MCF 10A (cell line): Measurements from ENCODE around the gene SLC8A2. TPM values are rescaled to one million over a fixed set of nuclear protein-coding genes. Genes with fewer than 3 reads are reported as not detected.

Source experiments
- BruUV-seq: library from RNA; stranded (reverse); fragments of 400-500 nt; replicated peaks from 2 replicates; lab custom pipeline; 2021; lab: Mats Ljungman, UMichigan
- CTCF ChIA-PET: fragments of 300-600 bp; sonication (Branson Sonifier 250); formaldehyde crosslinking; extraction: SDS; loops from one replicate; lab custom pipeline; 2021; ENCODE audit warnings: antibody characterized with exemption, inconsistent platforms; lab: Yijun Ruan, JAX
- POLR2A ChIA-PET: fragments of 300-600, 350-650 bp; sonication (Branson Sonifier 250); formaldehyde crosslinking; extraction: SDS; loops from one replicate; lab custom pipeline; 2020; ENCODE audit warnings: antibody characterized with exemption, inconsistent platforms; lab: Yijun Ruan, JAX
- DNase-seq: peaks from one replicate; pipeline ENCODE4 v3.0.0-alpha.2; 2018; ENCODE audit not compliant: unreplicated experiment
- H3K27ac Mint-ChIP-seq: one replicate; pipeline ENCODE4 v1.8.0; 2022; ENCODE audit warnings: mild to moderate bottlenecking, low read depth, mixed read lengths; ENCODE audit not compliant: unreplicated experiment
- H3K27me3 Mint-ChIP-seq: one replicate; pipeline ENCODE4 v1.8.0; 2022; ENCODE audit warnings: mixed read lengths; ENCODE audit not compliant: insufficient read depth, unreplicated experiment
- H3K36me3 Mint-ChIP-seq: one replicate; pipeline ENCODE4 v1.8.0; 2022; ENCODE audit warnings: mild to moderate bottlenecking, moderate library complexity, mixed read lengths; ENCODE audit not compliant: insufficient read depth, unreplicated experiment
- H3K4me1 Mint-ChIP-seq: one replicate; pipeline ENCODE4 v1.8.0; 2022; ENCODE audit warnings: mixed read lengths; ENCODE audit not compliant: insufficient read depth, unreplicated experiment
- H3K4me3 Mint-ChIP-seq: one replicate; pipeline ENCODE4 v1.8.0; 2022; ENCODE audit warnings: mild to moderate bottlenecking, moderate library complexity, mixed read lengths; ENCODE audit not compliant: unreplicated experiment
- H3K9me3 Mint-ChIP-seq: one replicate; pipeline ENCODE4 v1.8.0; 2022; ENCODE audit warnings: mixed read lengths; ENCODE audit not compliant: unreplicated experiment
- CTCF ChIP-seq: fragments of 200-600 bp; IDR thresholded peaks from one replicate; pipeline ENCODE4 v1.8.0; 2022; ENCODE audit warnings: antibody characterized with exemption, mild to moderate bottlenecking; ENCODE audit not compliant: unreplicated experiment
- intact Hi-C: fragments of 100-400 bp; cut with micrococcal nuclease; formaldehyde crosslinking; loops from 2 replicates; pipeline ENCODE4 v1.14.1; 2022
- total RNA-seq: library from RNA; stranded (reverse); gene quantifications from 2 replicates; pipeline ENCODE4 v1.2.3, GENCODE V29; 2022

SLC8A2 gene
- total RNA-seq, 1 experiment from 2014 or later: not detected

- H3K4me3 Mint-ChIP-seq: no peak overlapping the region
- TF ChIP-seq CTCF: no peak
Observed at GRCh38 chr19:47446534-47447469, 24.9 kb downstream of the SLC8A2 start.

GRCh38 chr19:47445937-47446402 is 25.7 kb downstream of the SLC8A2 start:
- BruUV-seq: no TSS peak
- intact Hi-C loops: no loop called here
- no peak overlapping the region for H3K4me3 Mint-ChIP-seq
- no peak for DNase-seq
- H3K4me1 Mint-ChIP-seq: peaks cover 10% of the 10 kb centered on the region
- H3K9me3 Mint-ChIP-seq: peaks cover 5% of the 10 kb centered on the region
- peaks cover 96% of the 10 kb centered on the region for H3K27me3 Mint-ChIP-seq
- CTCF ChIA-PET: interaction anchor here (0.6 to 1.9 kb wide), 4 partner anchors 10 to 261 kb away, joined by 3 to 8 read pairs (median 4); no protein-coding TSS in a partner anchor
- peak overlapping the region; percentile 8 for H3K27ac Mint-ChIP-seq
- POLR2A ChIA-PET: no interaction called here
- no peaks in the 10 kb centered on the region for H3K36me3 Mint-ChIP-seq
- TF ChIP-seq CTCF: no peak

More at GRCh38 chr19:47446534-47447469, 24.9 kb downstream of the SLC8A2 start:
- Mint-ChIP-seq H3K4me1 (peaks cover 10% of the 10 kb centered on the region), H3K9me3 (peaks cover 5% of the 10 kb centered on the region), H3K36me3 (no peaks in the 10 kb centered on the region), H3K27ac (no peak overlapping the region), H3K27me3 (peaks cover 87% of the 10 kb centered on the region)
- BruUV-seq: no TSS peak
- ChIA-PET POLR2A (no interaction called here), CTCF (interaction anchor here (0.6 to 1.9 kb wide), 3 partner anchors 10 to 260 kb away, joined by 3 to 8 read pairs (median 5); no protein-coding TSS in a partner anchor)
- intact Hi-C loops: no loop called here
- no peak for DNase-seq

- ChIA-PET POLR2A (no interaction called here), CTCF (interaction anchor here (0.6 to 1.9 kb wide), 4 partner anchors 9 to 261 kb away, joined by 3 to 8 read pairs (median 4); no protein-coding TSS in a partner anchor)
- no peak overlapping the region for H3K4me3 Mint-ChIP-seq
- peaks cover 99% of the 10 kb centered on the region for H3K27me3 Mint-ChIP-seq
- H3K9me3 Mint-ChIP-seq: peaks cover 5% of the 10 kb centered on the region
- H3K4me1 Mint-ChIP-seq: peaks cover 10% of the 10 kb centered on the region
- intact Hi-C loops: no loop called here
- TF ChIP-seq CTCF: no peak
- no TSS peak for BruUV-seq
- no peak for DNase-seq
- H3K36me3 Mint-ChIP-seq: no peaks in the 10 kb centered on the region
- H3K27ac Mint-ChIP-seq: peak overlapping the region; percentile 8
Observed at GRCh38 chr19:47445527-47445926, 26.2 kb downstream of the SLC8A2 start.

- no TSS peak for BruUV-seq
- Mint-ChIP-seq H3K36me3 (no peaks in the 10 kb centered on the region), H3K4me1 (peaks cover 10% of the 10 kb centered on the region), H3K27me3 (peaks cover 98% of the 10 kb centered on the region), H3K4me3 (no peak overlapping the region), H3K9me3 (peaks cover 5% of the 10 kb centered on the region), H3K27ac (no peak overlapping the region)
- no peak for DNase-seq
- CTCF ChIA-PET: interaction anchor here (0.5 to 0.7 kb wide), 2 partner anchors 258 to 928 kb away, joined by 3 to 4 read pairs; no protein-coding TSS in a partner anchor
- POLR2A ChIA-PET: no interaction called here
- intact Hi-C loops: no loop called here
- TF ChIP-seq CTCF: no peak
Observed at GRCh38 chr19:47444388-47444821, 27.3 kb downstream of the SLC8A2 start.
